Keratinocyte (primary cell): ENCODE measurements around the gene DDX39B. TPM values are rescaled to one million over a fixed set of nuclear protein-coding genes. Genes with fewer than 3 reads are reported as not detected.

Source experiments
- DNase-seq: peaks from one replicate; pipeline ENCODE4 v3.0.0-alpha.2; 2011; ENCODE audit warnings: low read depth, missing footprints, low spot score
- FAIRE-seq: peaks from 2 replicates; lab custom pipeline; 2011; peaks lifted over from hg19 to GRCh38; lab: Jason Lieb, UNC
- H2AFZ ChIP-seq: 2 replicates; pipeline ENCODE4 v1.6.0; 2012; ENCODE audit warnings: low read length, control low read depth, inconsistent platforms; ENCODE audit not compliant: control insufficient read depth
- H3K27ac ChIP-seq: 2 replicates; pipeline ENCODE4 v1.5.1; 2011; ENCODE audit warnings: low read length; ENCODE audit not compliant: control insufficient read depth, insufficient read depth
- H3K27me3 ChIP-seq: 3 replicates; pipeline ENCODE4 v1.6.0; 2011; ENCODE audit warnings: low read length; ENCODE audit not compliant: control insufficient read depth, insufficient read depth; ENCODE audit errors: extremely low read depth
- H3K36me3 ChIP-seq, 2 experiments: 2 replicates in 1 of 2; 3 replicates in 1 of 2; pipeline ENCODE4 v1.5.1; 2011; ENCODE audit warnings: low read length in 2 of 2, mild to moderate bottlenecking in 1 of 2; ENCODE audit not compliant: control insufficient read depth in 2 of 2, insufficient read depth in 2 of 2; ENCODE audit errors: extremely low read depth in 1 of 2
- H3K4me1 ChIP-seq: 3 replicates; pipeline ENCODE4 v1.5.1; 2011; ENCODE audit warnings: low read length; ENCODE audit not compliant: control insufficient read depth, insufficient read depth; ENCODE audit errors: extremely low read depth
- H3K4me2 ChIP-seq: 3 replicates; pipeline ENCODE4 v1.6.0; 2011; ENCODE audit warnings: low read depth, low read length; ENCODE audit not compliant: control insufficient read depth, insufficient read depth; ENCODE audit errors: extremely low read depth
- H3K4me3 ChIP-seq, 3 experiments: fragments of 200-600 bp in 1 of 3; sonication (generic) in 1 of 3; 2 replicates in 2 of 3; 3 replicates in 1 of 3; pipeline ENCODE4 v1.5.1; 2011 to 2016; ENCODE audit warnings: low read length in 3 of 3, mild to moderate bottlenecking in 3 of 3, control low read depth in 2 of 3, inconsistent platforms in 1 of 3, low read depth in 1 of 3, mixed read lengths in 1 of 3, mixed run types in 1 of 3, moderate library complexity in 1 of 3; ENCODE audit not compliant: control insufficient read depth in 2 of 3, insufficient read depth in 2 of 3; ENCODE audit errors: extremely low read depth in 1 of 3
- H3K79me2 ChIP-seq: 2 replicates; pipeline ENCODE4 v1.6.0; 2012; ENCODE audit warnings: low read length; ENCODE audit not compliant: control insufficient read depth, insufficient read depth
- H3K9ac ChIP-seq: 3 replicates; pipeline ENCODE4 v1.6.0; 2011; ENCODE audit warnings: low read length; ENCODE audit not compliant: control insufficient read depth, insufficient read depth; ENCODE audit errors: extremely low read depth
- H3K9me1 ChIP-seq: 3 replicates; pipeline ENCODE4 v1.6.0; 2011; ENCODE audit warnings: low read length; ENCODE audit not compliant: control insufficient read depth, insufficient read depth; ENCODE audit errors: extremely low read depth
- H3K9me3 ChIP-seq: 2 replicates; pipeline ENCODE4 v1.5.1; 2012; ENCODE audit warnings: low read depth, low read length; ENCODE audit not compliant: control insufficient read depth
- H4K20me1 ChIP-seq: 3 replicates; pipeline ENCODE4 v1.6.0; 2011; ENCODE audit warnings: low read length; ENCODE audit not compliant: control insufficient read depth, insufficient read depth; ENCODE audit errors: extremely low read depth
- CTCF ChIP-seq, 3 experiments: IDR thresholded peaks in 1 of 3; conservative IDR thresholded peaks in 1 of 3; optimal IDR thresholded peaks in 1 of 3; 2 replicates in 2 of 3; 3 replicates in 1 of 3; pipeline versions ENCODE3 to v1.5.1; 2011; ENCODE audit warnings: low read length in 3 of 3, mild to moderate bottlenecking in 3 of 3, moderate library complexity in 2 of 3, control low read depth in 1 of 3, inconsistent platforms in 1 of 3; ENCODE audit not compliant: insufficient read depth in 2 of 3; ENCODE audit errors: extremely low read depth in 1 of 3
- EZH2 ChIP-seq: IDR thresholded peaks from one replicate; pipeline ENCODE4 v1.6.1; 2012; ENCODE audit warnings: inconsistent platforms, mild to moderate bottlenecking, low read length, moderate library complexity
- dilution Hi-C: fragments of 300-500 bp; cut with MboI; formaldehyde crosslinking; loops from one replicate; pipeline ENCODE4 v1.7.0; 2020; ENCODE audit warnings: low sequenced_read_pairs; ENCODE audit not compliant: extremely low pct_ligation_motif_present
- polyA plus RNA-seq, 5 experiments: library from polyadenylated mRNA; depleted of rRNA in 3 of 5; stranded (reverse) in 3 of 5; stranded (forward) in 1 of 5; unstranded in 1 of 5; fragments of >200 nt; gene quantifications; 1 replicate in 1 of 5; 2 replicates in 3 of 5; 3 replicates in 1 of 5; pipeline versions ENCODE4 v1.2.1 to v1.2.3, GENCODE V29; 2011 to 2012; ENCODE audit warnings: missing spikeins in 2 of 5, low read depth in 1 of 5, low replicate concordance in 1 of 5

The DDX39B gene
- polyA plus RNA-seq, 1 donor (not counting 4 experiments of a cell fraction or from before 2014, with no cell fraction given): 314 TPM

DNA sequence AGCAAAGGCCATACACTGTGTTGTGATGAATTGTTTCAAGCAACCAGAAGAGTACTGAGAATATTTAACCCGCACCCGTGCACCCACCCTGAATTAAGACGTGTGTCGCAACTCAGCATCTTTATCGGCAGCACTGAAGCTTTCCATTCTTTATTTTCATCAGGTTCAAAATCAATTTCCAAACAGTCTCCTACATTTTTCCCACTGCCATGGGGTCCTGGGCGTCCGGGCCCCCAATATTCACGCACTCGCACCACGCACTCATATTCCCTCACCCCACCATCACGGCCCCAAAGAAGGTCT, 38.6 kb upstream of the DDX39B start:
- dilution Hi-C loops: no loop called here
- Histone ChIP-seq H3K4me1 (peaks cover 19% of the 10 kb centered on the region), H4K20me1 (no peaks in the 10 kb centered on the region), H3K9me3 (no peaks in the 10 kb centered on the region), H3K4me3 (peak overlapping the region in 2 of 3 experiments; percentile 50 to 90), H3K9me1 (no peaks in the 10 kb centered on the region), H2AFZ (peak overlapping the region; percentile 82), H3K4me2 (peak overlapping the region; percentile 93), H3K79me2 (no peaks in the 10 kb centered on the region), H3K9ac (peak overlapping the region; percentile 87), H3K27ac (peak overlapping the region; percentile 59), H3K36me3 (no peaks in the 10 kb centered on the region), H3K27me3 (no peaks in the 10 kb centered on the region)
- FAIRE-seq (no peak), DNase-seq (no peak)
- TF ChIP-seq CTCF (optimal IDR thresholded peaks at IDR 0.05 in 1 of 3, IDR thresholded peaks at IDR 0.05 in 1 of 3, conservative IDR thresholded peaks at IDR 0.05 in 1 of 3; ENCODE audit: extremely low read depth in 1 of 3, insufficient read depth in 2 of 3, low read length in 3 of 3): no peak
- no peak for TF ChIP-seq EZH2

- FAIRE-seq: no peak
- Histone ChIP-seq H3K36me3 (no peaks in the 10 kb centered on the region), H3K9me3 (no peaks in the 10 kb centered on the region), H3K4me1 (peaks cover 23% of the 10 kb centered on the region), H3K4me2 (no peak overlapping the region), H2AFZ (no peak overlapping the region), H3K79me2 (no peaks in the 10 kb centered on the region), H3K4me3 (no peak overlapping the region), H3K9ac (no peak overlapping the region), H3K27me3 (no peaks in the 10 kb centered on the region), H3K27ac (no peak overlapping the region), H4K20me1 (no peaks in the 10 kb centered on the region), H3K9me1 (no peaks in the 10 kb centered on the region)
- TF ChIP-seq EZH2 (no peak), CTCF (optimal IDR thresholded peaks at IDR 0.05 in 1 of 3, IDR thresholded peaks at IDR 0.05 in 1 of 3, conservative IDR thresholded peaks at IDR 0.05 in 1 of 3; ENCODE audit: extremely low read depth in 1 of 3, insufficient read depth in 2 of 3, low read length in 3 of 3) (no peak)
- dilution Hi-C loops: no loop called here
- DNase-seq: no peak
Measured at GRCh38 chr6:31579546-31580437, 38.0 kb upstream of the DDX39B start.
